Activated T-cell treated with anti-CD3 and anti-CD28 coated beads for 1 hour (primary cell): ENCODE measurements around the gene SPTBN1.

Experiments used
- DNase-seq: peaks from one replicate; pipeline ENCODE4 v3.0.0-alpha.2; 2020; ENCODE audit warnings: low read depth

Gene SPTBN1

GRCh38 chr2:54553775-54554174 is 97.6 kb downstream of the SPTBN1 start:
- no peak for DNase-seq

- no peak for DNase-seq
Observed at GRCh38 chr2:54555318-54555837, 99.3 kb downstream of the SPTBN1 start.

- DNase-seq = no peak
Observed at GRCh38 chr2:54556621-54557121, 100.5 kb downstream of the SPTBN1 start.

GRCh38 chr2:54557211-54557600 is 101.1 kb downstream of the SPTBN1 start:
- DNase-seq = no peak

- peak; percentile 65 for DNase-seq
Observed at GRCh38 chr2:54557601-54558187, 101.6 kb downstream of the SPTBN1 start.

GRCh38 chr2:54558188-54559005 is 102.3 kb downstream of the SPTBN1 start:
- DNase-seq = peak; percentile 49

- no peak for DNase-seq
Observed at GRCh38 chr2:54559006-54559445, 102.9 kb downstream of the SPTBN1 start.

GRCh38 chr2:54559593-54560145 is 103.5 kb downstream of the SPTBN1 start:
- DNase-seq = no peak

GRCh38 chr2:54560146-54560881 is 104.2 kb downstream of the SPTBN1 start:
- DNase-seq = no peak

GRCh38 chr2:54561010-54561409 is 104.9 kb downstream of the SPTBN1 start:
- DNase-seq = no peak

- DNase-seq = no peak
Observed at GRCh38 chr2:54564439-54564838, 108.3 kb downstream of the SPTBN1 start.

- DNase-seq = no peak
Observed at GRCh38 chr2:54565551-54565950, 109.4 kb downstream of the SPTBN1 start.

GRCh38 chr2:54566896-54567295 is 110.8 kb downstream of the SPTBN1 start:
- DNase-seq = no peak

- no peak for DNase-seq
Observed at GRCh38 chr2:54568876-54569321, 112.8 kb downstream of the SPTBN1 start.

GRCh38 chr2:54569745-54570301 is 113.7 kb downstream of the SPTBN1 start:
- DNase-seq = no peak

GRCh38 chr2:54570321-54570855 is 114.3 kb downstream of the SPTBN1 start:
- DNase-seq = no peak

- peak; percentile 35 for DNase-seq
Observed at GRCh38 chr2:54570925-54571694, 115.0 kb downstream of the SPTBN1 start.

GRCh38 chr2:54572262-54572635 is 116.1 kb downstream of the SPTBN1 start:
- DNase-seq = no peak

GRCh38 chr2:54572636-54573536 is 116.8 kb downstream of the SPTBN1 start:
- DNase-seq = no peak

GRCh38 chr2:54573537-54573919 is 117.4 kb downstream of the SPTBN1 start:
- DNase-seq = no peak
